Measurements from ENCODE around the gene SPATA19. TPM values are rescaled to one million over a fixed set of nuclear protein-coding genes. Genes with fewer than 3 reads are reported as not detected.

SPATA19 gene
- total RNA-seq, 2 experiments from 2014 or later, result not detected

GRCh38 chr11:133842053-133842452 is 3.3 kb downstream of the SPATA19 start:
- H3K9me3 ChIP-seq (ENCODE audit: low read length), result no peaks in the 10 kb centered on the region
- no peaks in the 10 kb centered on the region for H4K20me1 ChIP-seq (ENCODE audit: insufficient read depth, low read length)
- H3K36me3 ChIP-seq (ENCODE audit: insufficient read depth, low read length), result no peaks in the 10 kb centered on the region
- POLR2A ChIA-PET, result no interaction called here
- H3K4me3 ChIP-seq (ENCODE audit: low read depth, low read length, poor library complexity, severe bottlenecking), result no peak overlapping the region
- H2AFZ ChIP-seq (ENCODE audit: low read length), result no peak overlapping the region
- no peak for TF ChIP-seq CTCF (conservative IDR thresholded peaks at IDR 0.05; ENCODE audit: low read length)
- TF ChIP-seq EZH2phosphoT487 (IDR thresholded peaks at IDR 0.05; ENCODE audit: borderline replicate concordance, low read depth, low read length), result no peak
- BruUV-seq (replicated peaks), result no TSS peak
- no peak for DNase-seq (ENCODE audit: low spot score)
- intact Hi-C loops (cut with micrococcal nuclease; ENCODE audit: unreplicated experiment), result no loop called here
- H3K79me2 ChIP-seq (ENCODE audit: insufficient read depth, low read depth, low read length), result no peaks in the 10 kb centered on the region
- no peak overlapping the region for H3K27ac ChIP-seq (ENCODE audit: low read depth, low read length, poor library complexity, severe bottlenecking)
- H3K4me1 ChIP-seq (ENCODE audit: insufficient read depth, low read length, poor library complexity, severe bottlenecking), result no peaks in the 10 kb centered on the region
- CTCF ChIA-PET (ENCODE audit: unreplicated experiment), result no interaction called here
- no peaks in the 10 kb centered on the region for H3K9me2 ChIP-seq (ENCODE audit: insufficient read depth, low read length)
- no peak overlapping the region for H3K4me2 ChIP-seq (ENCODE audit: low read length)

GRCh38 chr11:133841279-133842043 is 3.9 kb downstream of the SPATA19 start:
- Histone ChIP-seq H3K4me1 (ENCODE audit: insufficient read depth, low read length, poor library complexity, severe bottlenecking) (no peaks in the 10 kb centered on the region), H4K20me1 (ENCODE audit: insufficient read depth, low read length) (no peaks in the 10 kb centered on the region), H3K9me2 (ENCODE audit: insufficient read depth, low read length) (no peaks in the 10 kb centered on the region), H2AFZ (ENCODE audit: low read length) (no peak overlapping the region), H3K27ac (ENCODE audit: low read depth, low read length, poor library complexity, severe bottlenecking) (no peak overlapping the region), H3K9me3 (ENCODE audit: low read length) (no peaks in the 10 kb centered on the region), H3K4me2 (ENCODE audit: low read length) (no peak overlapping the region), H3K79me2 (ENCODE audit: insufficient read depth, low read depth, low read length) (no peaks in the 10 kb centered on the region), H3K36me3 (ENCODE audit: insufficient read depth, low read length) (no peaks in the 10 kb centered on the region), H3K4me3 (ENCODE audit: low read depth, low read length, poor library complexity, severe bottlenecking) (no peak overlapping the region)
- no peak for DNase-seq (ENCODE audit: low spot score)
- POLR2A ChIA-PET, result no interaction called here
- CTCF ChIA-PET (ENCODE audit: unreplicated experiment), result no interaction called here
- intact Hi-C loops (cut with micrococcal nuclease; ENCODE audit: unreplicated experiment), result no loop called here
- TF ChIP-seq EZH2phosphoT487 (IDR thresholded peaks at IDR 0.05; ENCODE audit: borderline replicate concordance, low read depth, low read length), result no peak
- TF ChIP-seq CTCF (conservative IDR thresholded peaks at IDR 0.05; ENCODE audit: low read length), result no peak
- BruUV-seq (replicated peaks), result no TSS peak

GRCh38 chr11:133840479-133840941 is 4.8 kb downstream of the SPATA19 start:
- POLR2A ChIA-PET, result no interaction called here
- no peak overlapping the region for H3K4me3 ChIP-seq (ENCODE audit: low read depth, low read length, poor library complexity, severe bottlenecking)
- DNase-seq (ENCODE audit: low spot score), result no peak
- H3K4me1 ChIP-seq (ENCODE audit: insufficient read depth, low read length, poor library complexity, severe bottlenecking), result no peaks in the 10 kb centered on the region
- no TSS peak for BruUV-seq (replicated peaks)
- no peaks in the 10 kb centered on the region for H3K9me2 ChIP-seq (ENCODE audit: insufficient read depth, low read length)
- intact Hi-C loops (cut with micrococcal nuclease; ENCODE audit: unreplicated experiment), result no loop called here
- H3K36me3 ChIP-seq (ENCODE audit: insufficient read depth, low read length), result no peaks in the 10 kb centered on the region
- H3K79me2 ChIP-seq (ENCODE audit: insufficient read depth, low read depth, low read length), result no peaks in the 10 kb centered on the region
- no peak for TF ChIP-seq EZH2phosphoT487 (IDR thresholded peaks at IDR 0.05; ENCODE audit: borderline replicate concordance, low read depth, low read length)
- TF ChIP-seq CTCF (conservative IDR thresholded peaks at IDR 0.05; ENCODE audit: low read length), result no peak
- no peaks in the 10 kb centered on the region for H4K20me1 ChIP-seq (ENCODE audit: insufficient read depth, low read length)
- no peak overlapping the region for H3K27ac ChIP-seq (ENCODE audit: low read depth, low read length, poor library complexity, severe bottlenecking)
- H2AFZ ChIP-seq (ENCODE audit: low read length), result no peak overlapping the region
- H3K4me2 ChIP-seq (ENCODE audit: low read length), result no peak overlapping the region
- H3K9me3 ChIP-seq (ENCODE audit: low read length), result no peaks in the 10 kb centered on the region
- CTCF ChIA-PET (ENCODE audit: unreplicated experiment), result no interaction called here
